GM12891 (cell line): ENCODE results near the gene AKR7A3.
"Not testable (repeated sequence)": the region's sequence is repeated elsewhere in the genome, so short reads cannot be mapped to it uniquely, and the experiment has no call there.

Experiments used
- DNase-seq: peaks from one replicate; pipeline ENCODE4 v3.0.0; 2011; ENCODE audit warnings: low spot score; ENCODE audit not compliant: insufficient read length
- FAIRE-seq: peaks from 2 replicates; lab custom pipeline; 2011; peaks lifted over from hg19 to GRCh38; lab: Jason Lieb, UNC
- PAX5 ChIP-seq: IDR thresholded peaks from 2 replicates; pipeline ENCODE4 v1.6.1; 2011; ENCODE audit warnings: low read length, moderate library complexity, mild to moderate bottlenecking; ENCODE audit not compliant: insufficient read depth, severe bottlenecking
- POLR2A ChIP-seq: IDR thresholded peaks from 2 replicates; pipeline ENCODE4 v1.6.1; 2011; ENCODE audit warnings: low read depth, low read length, control low read depth
- POLR2AphosphoS5 ChIP-seq: IDR thresholded peaks from 2 replicates; pipeline ENCODE4 v1.6.1; 2011; ENCODE audit warnings: low read depth, low read length, control low read depth
- POU2F2 ChIP-seq: IDR thresholded peaks from 2 replicates; pipeline ENCODE4 v1.6.1; 2011; ENCODE audit warnings: low read depth, mild to moderate bottlenecking, control low read depth, low read length, moderate library complexity
- SPI1 ChIP-seq: IDR thresholded peaks from 2 replicates; pipeline ENCODE4 v1.6.1; 2011; ENCODE audit warnings: low read depth, low read length, control low read depth
- TAF1 ChIP-seq: IDR thresholded peaks from 2 replicates; pipeline ENCODE4 v1.6.1; 2011; ENCODE audit warnings: low read depth, low read length, control low read depth

Gene AKR7A3

GRCh38 chr1:19310720-19311502, 22.3 kb upstream of the AKR7A3 start:
- FAIRE-seq (peak; percentile 35), DNase-seq (no peak)
- TF ChIP-seq POU2F2 (no peak), PAX5 (no peak), TAF1 (no peak), POLR2AphosphoS5 (no peak), SPI1 (no peak), POLR2A (no peak)

GRCh38 chr1:19310061-19310460, 21.5 kb upstream of the AKR7A3 start:
- TF ChIP-seq TAF1 = no peak
- TF ChIP-seq POLR2A = no peak
- TF ChIP-seq PAX5 = no peak
- TF ChIP-seq POLR2AphosphoS5 = no peak
- no peak for TF ChIP-seq SPI1
- no peak for TF ChIP-seq POU2F2
- FAIRE-seq (no peak), DNase-seq (no peak)

GRCh38 chr1:19309123-19309813, 20.7 kb upstream of the AKR7A3 start:
- TF ChIP-seq PAX5 (no peak), POU2F2 (no peak), TAF1 (no peak), POLR2A (no peak)
- FAIRE-seq = no peak
- DNase-seq = no peak

- no peak for TF ChIP-seq TAF1
- TF ChIP-seq PAX5 = no peak
- TF ChIP-seq SPI1 = no peak
- no peak for TF ChIP-seq POU2F2
- TF ChIP-seq POLR2A = no peak
- no peak for TF ChIP-seq POLR2AphosphoS5
- no peak for FAIRE-seq
- DNase-seq = no peak
These were observed 19.9 kb upstream of the AKR7A3 start for GRCh38 chr1:19308509-19308907.

- DNase-seq (no peak), FAIRE-seq (no peak)
- TF ChIP-seq POU2F2 = no peak
- no peak for TF ChIP-seq SPI1
- no peak for TF ChIP-seq PAX5
- no peak for TF ChIP-seq POLR2AphosphoS5
- TF ChIP-seq TAF1 = no peak
- TF ChIP-seq POLR2A = no peak
These were observed 19.4 kb upstream of the AKR7A3 start for GRCh38 chr1:19307794-19308508.

GRCh38 chr1:19306941-19307340, 18.4 kb upstream of the AKR7A3 start:
- TF ChIP-seq POLR2A = no peak
- TF ChIP-seq POU2F2 = no peak
- no peak for TF ChIP-seq POLR2AphosphoS5
- TF ChIP-seq SPI1 = no peak
- no peak for TF ChIP-seq PAX5
- no peak for TF ChIP-seq TAF1
- FAIRE-seq (no peak), DNase-seq (no peak)

- no peak for TF ChIP-seq SPI1
- no peak for TF ChIP-seq POLR2A
- TF ChIP-seq TAF1 = no peak
- no peak for TF ChIP-seq POU2F2
- TF ChIP-seq PAX5 = no peak
- TF ChIP-seq POLR2AphosphoS5 = no peak
- DNase-seq (no peak), FAIRE-seq (no peak)
These were observed 17.3 kb upstream of the AKR7A3 start for GRCh38 chr1:19305880-19306279.

- not testable (repeated sequence) for FAIRE-seq, DNase-seq
These were observed 15.5 kb upstream of the AKR7A3 start for GRCh38 chr1:19304081-19304480.

GRCh38 chr1:19300211-19300610, 11.6 kb upstream of the AKR7A3 start:
- DNase-seq (no peak), FAIRE-seq (no peak)
- TF ChIP-seq PAX5 (no peak), POLR2AphosphoS5 (no peak), POLR2A (no peak), TAF1 (no peak), SPI1 (no peak), POU2F2 (no peak)
